Iris pigment epithelial cell (primary cell): ENCODE data around the gene SPDYE18.
"Not testable (repeated sequence)": the region's sequence is repeated elsewhere in the genome, so short reads cannot be mapped to it uniquely, and the experiment has no call there.

Experiments used
- DNase-seq: peaks from one replicate; pipeline ENCODE4 v3.0.0-alpha.2; 2011; ENCODE audit warnings: low read depth

The SPDYE18 gene

DNA sequence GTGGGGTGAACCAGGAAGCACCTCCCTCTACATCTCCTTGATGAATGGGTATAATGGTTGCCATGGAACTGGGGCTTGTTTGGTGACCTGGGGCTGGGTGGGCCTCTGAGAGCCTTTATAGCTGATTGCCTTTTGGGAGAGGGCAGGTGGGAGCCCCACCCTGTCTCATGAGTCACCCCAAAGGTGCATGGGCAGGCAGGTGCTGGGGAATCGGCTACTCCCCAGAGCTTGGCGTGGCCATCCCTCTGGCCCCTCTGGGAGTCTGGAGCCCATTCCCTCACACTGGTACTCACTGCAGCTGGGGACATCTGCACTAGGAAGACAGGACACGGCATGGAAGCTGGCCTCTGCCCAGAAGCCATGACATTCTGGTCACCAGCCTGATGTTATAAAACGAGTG, at the start of gene SPDYE18:
Gene SPDYE18 (minus strand): TSS at position 2 of the 400 bp plus-strand sequence. CDS start 2,046 bp downstream, outside the sequence.
- not testable (repeated sequence) for DNase-seq

- DNase-seq = not testable (repeated sequence)
Measured at GRCh38 chr7:77108362-77108761, 46.0 kb upstream of the SPDYE18 start.

GRCh38 chr7:77107659-77108058, 45.3 kb upstream of the SPDYE18 start:
- not testable (repeated sequence) for DNase-seq

DNA sequence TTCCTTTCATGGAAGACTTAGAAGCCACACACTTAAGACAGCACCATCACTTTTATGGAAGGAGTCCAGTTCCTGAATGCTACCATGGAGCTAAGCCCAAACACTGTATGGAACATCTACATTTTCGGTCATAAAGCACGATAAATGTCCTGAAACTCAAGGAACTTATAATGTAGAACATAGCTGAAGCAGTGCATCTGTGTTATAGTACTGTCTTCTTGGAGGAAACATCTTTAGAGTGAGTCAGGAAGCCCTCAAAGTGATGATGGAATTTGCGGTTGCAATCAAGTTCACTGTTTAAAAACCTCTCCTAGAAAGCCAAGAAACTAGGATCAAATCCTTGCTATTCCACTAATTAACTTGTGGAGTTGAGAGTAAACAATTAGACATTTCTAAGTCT, 43.5 kb upstream of the SPDYE18 start:
- peak; percentile 25 for DNase-seq

DNA sequence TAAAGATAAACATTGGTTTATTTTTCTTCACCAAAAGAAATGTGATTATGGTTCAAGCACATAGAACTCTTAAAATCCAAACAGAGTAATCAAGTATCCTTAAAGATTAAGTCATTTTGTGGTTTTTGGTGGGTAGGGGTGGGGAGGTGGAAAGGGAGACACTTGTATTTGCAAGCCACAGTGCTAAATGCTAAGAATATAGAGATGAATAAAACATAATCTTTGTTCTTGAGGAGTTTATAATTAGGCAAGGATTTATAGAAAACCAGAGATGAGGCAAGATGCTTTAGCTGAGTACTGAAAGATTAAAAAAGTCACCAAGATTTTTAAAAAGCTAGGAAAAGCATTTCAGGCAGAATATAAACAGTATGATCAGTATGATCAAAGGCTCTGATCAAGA, 40.3 kb upstream of the SPDYE18 start:
- DNase-seq = not testable (repeated sequence)

DNA sequence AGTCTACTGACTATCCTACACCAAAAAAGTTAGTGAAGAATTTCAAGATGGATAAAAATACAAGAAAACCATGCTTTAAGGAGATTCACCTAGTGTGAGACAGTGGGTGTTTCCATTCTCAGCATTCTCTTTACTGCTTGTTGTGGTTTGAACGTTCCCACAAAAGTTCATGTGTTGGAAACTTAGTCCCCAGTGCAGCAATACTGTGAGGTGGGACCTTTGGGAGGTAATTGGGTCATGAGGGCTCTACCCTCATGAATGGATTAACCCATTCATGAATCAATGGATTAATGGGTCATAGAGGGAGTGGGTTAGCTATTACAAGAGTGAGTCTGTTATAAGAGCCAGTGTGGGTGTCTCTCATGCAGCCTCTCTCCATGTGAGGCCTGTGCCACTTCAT, 38.8 kb upstream of the SPDYE18 start:
- not testable (repeated sequence) for DNase-seq

GRCh38 chr7:77100501-77100900, 38.1 kb upstream of the SPDYE18 start:
- DNase-seq = not testable (repeated sequence)

DNA sequence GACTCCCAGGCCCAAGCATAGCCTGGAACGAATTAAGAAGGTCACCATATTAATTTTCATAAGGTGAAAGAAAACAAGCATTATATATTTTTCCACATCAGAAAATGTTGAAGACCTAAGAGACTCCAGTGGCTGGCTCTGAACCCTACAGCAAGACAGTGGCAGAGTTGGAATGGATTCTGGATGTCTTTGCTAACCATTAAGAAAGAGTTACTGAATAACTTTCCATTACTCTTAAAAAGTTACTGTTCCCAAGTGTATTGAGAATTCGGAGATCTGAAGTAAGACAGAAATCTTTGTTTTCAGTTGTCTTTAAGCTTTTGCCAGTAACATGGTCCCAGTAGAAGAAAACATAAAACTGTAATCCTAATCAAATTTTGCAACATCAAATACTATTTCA, 29.9 kb upstream of the SPDYE18 start:
- DNase-seq = not testable (repeated sequence)

- DNase-seq = peak; percentile 3
Measured at GRCh38 chr7:77082192-77082591, 19.8 kb upstream of the SPDYE18 start.

DNA sequence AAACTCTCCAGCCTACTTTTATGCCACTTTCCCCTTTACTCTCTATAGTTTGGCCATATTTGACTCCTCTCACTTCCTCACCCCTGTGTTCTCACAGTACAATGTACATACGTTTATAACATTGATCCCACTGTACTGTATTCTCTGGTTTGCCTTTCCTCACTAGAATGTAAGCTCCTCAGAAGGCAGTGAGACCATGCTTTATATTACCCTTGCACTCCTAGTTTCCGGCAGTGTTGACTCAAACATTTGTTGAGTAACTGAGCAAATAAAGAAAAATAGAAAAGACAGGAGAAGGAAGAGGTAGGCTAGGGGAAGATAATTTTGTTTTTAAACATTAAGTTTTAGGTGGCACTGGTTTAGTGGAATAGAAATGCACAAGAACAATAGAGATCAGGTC, 17.9 kb upstream of the SPDYE18 start:
- DNase-seq = not testable (repeated sequence)

DNA sequence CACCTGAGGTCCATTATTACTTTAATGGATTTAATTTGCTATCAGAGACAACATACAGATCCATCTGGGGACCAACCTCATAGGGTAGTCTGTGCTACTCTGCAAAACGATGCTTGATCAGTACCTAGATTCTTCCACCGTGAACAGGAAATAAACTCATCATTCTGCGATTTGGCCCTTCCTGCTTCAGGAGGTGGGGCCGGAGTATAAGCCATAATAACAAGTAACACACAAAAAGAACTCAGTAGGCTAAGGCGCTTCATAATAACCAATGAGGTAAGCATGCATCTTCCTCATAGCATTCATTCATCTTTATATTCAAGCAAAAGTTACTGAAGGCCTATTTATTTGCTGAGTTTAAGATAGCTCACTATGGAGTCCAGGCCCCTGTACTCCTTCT, 17.3 kb upstream of the SPDYE18 start:
- peak; percentile 5 for DNase-seq

GRCh38 chr7:77079112-77079511, 16.8 kb upstream of the SPDYE18 start:
- DNase-seq = not testable (repeated sequence)

GRCh38 chr7:77077060-77077459, 14.7 kb upstream of the SPDYE18 start:
- DNase-seq = not testable (repeated sequence)

DNA sequence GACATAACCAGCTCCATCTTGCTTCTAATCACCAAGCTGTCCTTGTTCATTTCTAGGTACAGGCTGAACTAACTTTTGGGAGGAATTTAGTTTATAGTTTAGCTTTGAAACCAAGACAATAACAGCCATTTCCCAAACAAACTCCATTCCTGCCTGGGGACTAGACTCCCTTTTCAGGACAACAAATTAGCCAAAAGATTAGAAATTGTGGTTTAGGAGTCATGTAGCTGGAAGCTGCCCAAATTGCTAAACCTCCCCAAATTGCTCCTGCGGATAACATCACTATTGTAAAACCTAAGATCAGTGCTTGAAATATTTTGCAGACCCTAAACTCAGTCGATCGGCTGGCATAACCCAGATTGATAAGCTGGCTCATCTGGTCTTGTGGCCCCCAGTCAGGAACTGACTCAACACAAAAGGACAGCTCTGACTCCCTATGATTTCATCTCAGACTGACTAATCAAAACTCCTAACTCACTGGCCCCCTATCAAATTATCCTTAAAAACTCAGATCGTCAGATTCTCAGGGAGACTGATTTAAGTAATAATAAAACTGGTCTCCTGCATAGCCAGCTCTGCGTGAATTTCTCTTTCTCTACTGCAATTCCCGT, 12.5 kb upstream of the SPDYE18 start:
- peak; percentile 17 for DNase-seq

GRCh38 chr7:77071108-77071507, 8.8 kb upstream of the SPDYE18 start:
- DNase-seq = not testable (repeated sequence)

- peak; percentile 7 for DNase-seq
Measured at GRCh38 chr7:77065869-77066268, 3.5 kb upstream of the SPDYE18 start.

DNA sequence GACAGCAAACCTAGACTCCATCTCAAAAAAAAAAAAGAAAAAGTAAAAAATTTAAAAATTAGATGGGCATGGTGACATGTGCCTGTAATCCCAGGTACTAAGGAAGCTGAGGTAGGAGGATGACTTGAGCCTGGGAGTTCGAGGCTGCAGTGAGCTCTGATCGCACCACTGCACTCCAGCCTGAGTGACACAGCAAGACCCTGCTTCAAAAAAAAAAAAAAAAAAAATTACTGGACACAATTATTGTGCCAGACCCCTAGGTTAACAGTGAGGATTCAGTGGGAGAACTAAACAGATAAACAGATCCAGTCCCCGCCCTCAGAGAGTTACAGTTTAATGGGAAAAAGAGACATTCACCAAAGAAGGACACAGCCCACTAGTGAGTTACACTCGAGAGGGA, 1.4 kb upstream of the SPDYE18 start:
- not testable (repeated sequence) for DNase-seq

GRCh38 chr7:77032261-77032660, 30.1 kb downstream of the SPDYE18 start, which contains the start of gene SPDYE17:
Gene SPDYE17, minus strand, starts transcription at chr7:77032361. Its CDS starts 1,791 bp downstream, at chr7:77030570.
- DNase-seq = not testable (repeated sequence)

- not testable (repeated sequence) for DNase-seq
Measured at GRCh38 chr7:77026349-77026748, 36.0 kb downstream of the SPDYE18 start.

- peak; percentile 21 for DNase-seq
Measured at GRCh38 chr7:77010074-77010680, 52.2 kb downstream of the SPDYE18 start.

- DNase-seq = peak; percentile 37
Measured at GRCh38 chr7:77008000-77008399, 54.4 kb downstream of the SPDYE18 start.

GRCh38 chr7:77006127-77007110, 55.9 kb downstream of the SPDYE18 start:
- not testable (repeated sequence) for DNase-seq
